ENCODE data around the gene NUP58.

DNA sequence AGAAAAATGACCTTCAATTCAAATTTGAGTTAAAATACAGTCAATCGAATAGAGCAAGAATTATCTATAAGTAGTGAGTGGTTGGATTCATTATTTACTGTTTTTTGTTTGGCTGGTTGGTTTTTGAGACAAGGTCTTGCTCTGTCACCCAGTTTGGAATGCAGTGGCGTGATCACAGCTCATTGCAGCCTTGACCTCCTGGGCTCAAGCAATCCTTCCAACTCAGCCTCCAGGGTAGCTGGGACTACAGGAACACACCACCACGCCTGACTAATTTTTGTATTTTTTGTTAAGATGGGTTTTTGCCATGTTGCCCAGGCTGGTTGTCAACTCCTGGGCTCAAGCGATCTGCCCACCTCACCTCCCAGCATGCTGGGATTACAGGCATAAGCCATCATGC lies 39.2 kb upstream of the NUP58 start:
- TF ChIP-seq, protein P1, sequence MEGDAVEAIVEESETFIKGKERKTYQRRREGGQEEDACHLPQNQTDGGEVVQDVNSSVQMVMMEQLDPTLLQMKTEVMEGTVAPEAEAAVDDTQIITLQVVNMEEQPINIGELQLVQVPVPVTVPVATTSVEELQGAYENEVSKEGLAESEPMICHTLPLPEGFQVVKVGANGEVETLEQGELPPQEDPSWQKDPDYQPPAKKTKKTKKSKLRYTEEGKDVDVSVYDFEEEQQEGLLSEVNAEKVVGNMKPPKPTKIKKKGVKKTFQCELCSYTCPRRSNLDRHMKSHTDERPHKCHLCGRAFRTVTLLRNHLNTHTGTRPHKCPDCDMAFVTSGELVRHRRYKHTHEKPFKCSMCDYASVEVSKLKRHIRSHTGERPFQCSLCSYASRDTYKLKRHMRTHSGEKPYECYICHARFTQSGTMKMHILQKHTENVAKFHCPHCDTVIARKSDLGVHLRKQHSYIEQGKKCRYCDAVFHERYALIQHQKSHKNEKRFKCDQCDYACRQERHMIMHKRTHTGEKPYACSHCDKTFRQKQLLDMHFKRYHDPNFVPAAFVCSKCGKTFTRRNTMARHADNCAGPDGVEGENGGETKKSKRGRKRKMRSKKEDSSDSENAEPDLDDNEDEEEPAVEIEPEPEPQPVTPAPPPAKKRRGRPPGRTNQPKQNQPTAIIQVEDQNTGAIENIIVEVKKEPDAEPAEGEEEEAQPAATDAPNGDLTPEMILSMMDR (IDR thresholded peaks at IDR 0.05; ENCODE audit: low read depth, low read length, missing input control) = no peak
- TF ChIP-seq YY1 (IDR thresholded peaks at IDR 0.05) = no peak
- no peak for TF ChIP-seq SP1 (IDR thresholded peaks at IDR 0.05)
- no peak for TF ChIP-seq RXRA (IDR thresholded peaks at IDR 0.05)
- no peak for TF ChIP-seq FOXA1 (IDR thresholded peaks at IDR 0.05)
- no peak for TF ChIP-seq JUND (IDR thresholded peaks at IDR 0.05)
